Osteoblast (primary cell): Measurements from ENCODE around the gene SLC10A6. TPM values are rescaled to one million over a fixed set of nuclear protein-coding genes. Genes with fewer than 3 reads are reported as not detected.
A peak's percentile ranks its signal among the peaks of the same experiment; 100 is the strongest.

ENCODE experiments used
- DNase-seq: peaks from one replicate; pipeline ENCODE4 v3.0.0; 2011; ENCODE audit warnings: low spot score, mixed read lengths; ENCODE audit not compliant: insufficient read length; ENCODE audit errors: missing footprints
- H2AFZ ChIP-seq: 2 replicates; pipeline ENCODE4 v1.6.0; 2011; ENCODE audit warnings: mild to moderate bottlenecking, low read length
- H3K27ac ChIP-seq: 2 replicates; pipeline ENCODE4 v1.5.1; 2011; ENCODE audit warnings: mild to moderate bottlenecking, low read depth, low read length, moderate library complexity
- H3K27me3 ChIP-seq: 2 replicates; pipeline ENCODE4 v1.6.0; 2012; ENCODE audit warnings: mild to moderate bottlenecking, control low read depth, inconsistent platforms, low read length, moderate library complexity; ENCODE audit not compliant: insufficient read depth
- H3K36me3 ChIP-seq: 2 replicates; pipeline ENCODE4 v1.5.1; 2011; ENCODE audit warnings: mild to moderate bottlenecking, low read length, control low read depth, moderate library complexity; ENCODE audit not compliant: insufficient read depth
- H3K4me1 ChIP-seq: 2 replicates; pipeline ENCODE4 v1.5.1; 2011; ENCODE audit warnings: mild to moderate bottlenecking, low read length, control low read depth, moderate library complexity; ENCODE audit not compliant: insufficient read depth
- H3K4me2 ChIP-seq: 2 replicates; pipeline ENCODE4 v1.6.0; 2011; ENCODE audit warnings: mild to moderate bottlenecking, low read length; ENCODE audit not compliant: insufficient read depth
- H3K4me3 ChIP-seq: fragments of 200-600 bp; sonication (generic); 3 replicates; pipeline ENCODE4 v1.5.1; 2012; ENCODE audit warnings: mild to moderate bottlenecking, low read length, inconsistent platforms; ENCODE audit not compliant: insufficient read depth
- H3K79me2 ChIP-seq: 2 replicates; pipeline ENCODE4 v1.6.0; 2012; ENCODE audit warnings: mild to moderate bottlenecking, low read length, control low read depth, inconsistent platforms; ENCODE audit not compliant: insufficient read depth
- H3K9me3 ChIP-seq: 2 replicates; pipeline ENCODE4 v1.5.1; 2011; ENCODE audit warnings: low read depth, low read length, control low read depth
- H4K20me1 ChIP-seq: 2 replicates; pipeline ENCODE4 v1.6.0; 2012; ENCODE audit warnings: mild to moderate bottlenecking, low read length, control low read depth; ENCODE audit not compliant: insufficient read depth
- CTCF ChIP-seq: IDR thresholded peaks from 2 replicates; pipeline ENCODE4 v1.5.1; 2011; ENCODE audit warnings: mild to moderate bottlenecking, low read depth, low read length, moderate library complexity; ENCODE audit errors: extremely low read depth
- total RNA-seq: library from RNA; depleted of rRNA; stranded (reverse); fragments of >200 nt; gene quantifications from 2 replicates; pipeline ENCODE4 v1.2.3, GENCODE V29; 2012

The SLC10A6 gene
- total RNA-seq, 1 donor = not detected

- Histone ChIP-seq H3K4me3 (no peak overlapping the region), H3K27ac (no peak overlapping the region)
Measured at GRCh38 chr4:86848136-86848535, 1.0 kb downstream of the SLC10A6 start.

GRCh38 chr4:86847571-86847970 lies 1.6 kb downstream of the SLC10A6 start:
- H3K4me3 ChIP-seq = no peak overlapping the region
- DNase-seq = no peak
- H2AFZ ChIP-seq = no peak overlapping the region
- H4K20me1 ChIP-seq = no peaks in the 10 kb centered on the region
- H3K9me3 ChIP-seq = no peaks in the 10 kb centered on the region
- H3K79me2 ChIP-seq = no peaks in the 10 kb centered on the region
- H3K27ac ChIP-seq = no peak overlapping the region
- H3K36me3 ChIP-seq = no peaks in the 10 kb centered on the region
- peaks cover 18% of the 10 kb centered on the region for H3K4me1 ChIP-seq
- peak overlapping the region; percentile 67 for H3K4me2 ChIP-seq
- no peaks in the 10 kb centered on the region for H3K27me3 ChIP-seq
- TF ChIP-seq CTCF = no peak

More at GRCh38 chr4:86848136-86848535, 1.0 kb downstream of the SLC10A6 start:
- no peaks in the 10 kb centered on the region for H3K79me2 ChIP-seq
- TF ChIP-seq CTCF = no peak
- no peaks in the 10 kb centered on the region for H3K36me3 ChIP-seq
- H3K27me3 ChIP-seq = no peaks in the 10 kb centered on the region
- no peaks in the 10 kb centered on the region for H3K9me3 ChIP-seq
- no peak for DNase-seq
- peak overlapping the region; percentile 67 for H2AFZ ChIP-seq
- peaks cover 18% of the 10 kb centered on the region for H3K4me1 ChIP-seq
- peak overlapping the region; percentile 67 for H3K4me2 ChIP-seq
- no peaks in the 10 kb centered on the region for H4K20me1 ChIP-seq

GRCh38 chr4:86846921-86847320 lies 2.3 kb downstream of the SLC10A6 start:
- Histone ChIP-seq H3K79me2 (no peaks in the 10 kb centered on the region), H3K4me2 (no peak overlapping the region), H3K9me3 (no peaks in the 10 kb centered on the region), H3K27me3 (no peaks in the 10 kb centered on the region), H3K4me1 (peaks cover 18% of the 10 kb centered on the region), H3K36me3 (no peaks in the 10 kb centered on the region), H4K20me1 (no peaks in the 10 kb centered on the region), H3K4me3 (no peak overlapping the region), H2AFZ (no peak overlapping the region), H3K27ac (no peak overlapping the region)
- no peak for TF ChIP-seq CTCF
- DNase-seq = no peak

- no peaks in the 10 kb centered on the region for H3K9me3 ChIP-seq
- no peak overlapping the region for H3K4me3 ChIP-seq
- TF ChIP-seq CTCF = no peak
- no peak overlapping the region for H2AFZ ChIP-seq
- peaks cover 18% of the 10 kb centered on the region for H3K4me1 ChIP-seq
- H4K20me1 ChIP-seq = no peaks in the 10 kb centered on the region
- H3K4me2 ChIP-seq = no peak overlapping the region
- no peaks in the 10 kb centered on the region for H3K79me2 ChIP-seq
- DNase-seq = no peak
- H3K36me3 ChIP-seq = no peaks in the 10 kb centered on the region
- H3K27ac ChIP-seq = no peak overlapping the region
- no peaks in the 10 kb centered on the region for H3K27me3 ChIP-seq
Measured at GRCh38 chr4:86845593-86845992, 3.6 kb downstream of the SLC10A6 start.
